Choroid plexus epithelial cell (primary cell): ENCODE results near the gene PDLIM5.
"Not testable (repeated sequence)": the region's sequence is repeated elsewhere in the genome, so short reads cannot be mapped to it uniquely, and the experiment has no call there.

Experiments used
- DNase-seq: peaks from one replicate; pipeline ENCODE4 v3.0.0-alpha.2; 2010; ENCODE audit warnings: low read depth
- H3K4me3 ChIP-seq: 2 replicates; pipeline ENCODE4 v1.5.1; 2011; ENCODE audit warnings: low read depth, mild to moderate bottlenecking, control low read depth, low read length, moderate library complexity
- CTCF ChIP-seq: conservative IDR thresholded peaks from 2 replicates; pipeline ENCODE4 v1.5.1; 2011; ENCODE audit warnings: low read depth, mild to moderate bottlenecking, control low read depth, inconsistent platforms, low read length, moderate library complexity

PDLIM5 gene

GRCh38 chr4:94477227-94477626 lies 25.5 kb downstream of the PDLIM5 start:
- H3K4me3 ChIP-seq = no peak overlapping the region
- DNase-seq = no peak
- TF ChIP-seq CTCF = no peak

- H3K4me3 ChIP-seq, DNase-seq: not testable (repeated sequence)
These were observed 27.1 kb downstream of the PDLIM5 start for GRCh38 chr4:94478805-94479204.

- no peak for DNase-seq
- TF ChIP-seq CTCF = no peak
- H3K4me3 ChIP-seq = no peak overlapping the region
These were observed 27.8 kb downstream of the PDLIM5 start for GRCh38 chr4:94479358-94480141.

- no peak overlapping the region for H3K4me3 ChIP-seq
- no peak for TF ChIP-seq CTCF
- no peak for DNase-seq
These were observed 28.7 kb downstream of the PDLIM5 start for GRCh38 chr4:94480362-94480951.

- no peak overlapping the region for H3K4me3 ChIP-seq
- TF ChIP-seq CTCF = no peak
- DNase-seq = no peak
These were observed 32.2 kb downstream of the PDLIM5 start for GRCh38 chr4:94483895-94484294.

- DNase-seq = no peak
- TF ChIP-seq CTCF = no peak
- no peak overlapping the region for H3K4me3 ChIP-seq
These were observed 33.1 kb downstream of the PDLIM5 start for GRCh38 chr4:94484818-94485217.

- no peak for TF ChIP-seq CTCF
- no peak overlapping the region for H3K4me3 ChIP-seq
- peak; percentile 50 for DNase-seq
These were observed 34.6 kb downstream of the PDLIM5 start for GRCh38 chr4:94486372-94486801.
